A549 treated with dexamethasone at 1 μM for 4 hours (cell line): ENCODE data around the gene MAGIX. TPM values are rescaled to one million over a fixed set of nuclear protein-coding genes. Genes with fewer than 3 reads are reported as not detected.

Experiments
- total RNA-seq: library from RNA; stranded (reverse); fragments of 200-300 nt; extraction: Qiagen RNA extraction; gene quantifications from 5 replicates; pipeline ENCODE4 v1.2.3, GENCODE V29; 2022

MAGIX gene
- 1.9 to 3.6 TPM (median 2.9 TPM) in 5 replicates for total RNA-seq

GRCh38 chrX:49162620-49163019, at the start of gene MAGIX:
Gene MAGIX (plus strand): TSS chrX:49162758. CDS start chrX:49162890, 132 bp downstream.

GRCh38 chrX:49171752-49172279, 9.3 kb downstream of the MAGIX start, which contains the start of gene PLP2:
Gene PLP2 (plus strand): TSS chrX:49171898. CDS start chrX:49172001, 103 bp downstream.

DNA sequence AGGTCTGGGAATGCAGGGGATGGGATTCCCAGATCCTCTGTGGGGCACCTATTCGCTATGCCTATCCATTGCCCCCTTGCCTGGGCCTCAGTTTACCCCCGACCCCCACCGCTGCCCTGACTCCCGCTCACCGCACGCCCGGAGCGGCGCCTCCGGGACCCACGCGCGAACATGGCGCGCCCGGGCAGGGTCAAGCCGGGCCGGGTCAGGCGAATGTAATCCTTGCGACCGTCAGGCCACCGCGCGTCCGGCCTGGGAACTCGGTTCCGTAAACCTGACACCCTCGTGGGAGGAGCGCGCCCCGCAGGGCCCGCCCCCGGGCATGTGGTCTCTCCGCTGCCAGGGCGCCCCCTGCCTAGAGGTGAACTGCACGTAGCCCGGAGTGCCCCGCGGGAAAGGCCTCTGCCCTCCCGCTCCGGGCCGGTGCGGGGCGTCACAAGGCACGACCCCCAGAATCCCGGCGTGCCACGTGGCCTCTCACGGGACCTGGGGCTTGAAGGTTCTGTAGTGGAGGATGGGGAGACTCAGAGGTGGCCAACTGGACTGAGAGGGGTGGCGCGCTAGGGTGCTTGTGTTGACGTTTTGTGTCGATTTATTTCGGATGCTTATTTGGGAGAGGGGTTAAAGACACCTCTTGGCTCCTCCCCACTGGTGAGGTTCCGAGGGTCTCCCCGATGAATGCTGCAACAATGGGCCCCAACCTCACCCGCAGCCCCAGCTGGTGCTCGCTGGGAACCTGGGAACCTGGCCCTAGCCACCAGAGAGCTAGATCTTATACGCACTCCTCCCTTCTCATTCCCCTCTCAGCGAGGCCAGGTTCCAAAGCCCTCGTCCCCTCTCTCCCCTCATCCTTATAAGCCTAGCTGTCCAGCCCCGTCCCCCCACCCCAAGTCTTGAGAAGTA, 23.8 kb downstream of the MAGIX start, which contains the start of gene PRICKLE3:
Gene PRICKLE3, minus strand, starts transcription at position 249 of the 903 bp plus-strand sequence. Its CDS starts 76 bp downstream, at position 173.

DNA sequence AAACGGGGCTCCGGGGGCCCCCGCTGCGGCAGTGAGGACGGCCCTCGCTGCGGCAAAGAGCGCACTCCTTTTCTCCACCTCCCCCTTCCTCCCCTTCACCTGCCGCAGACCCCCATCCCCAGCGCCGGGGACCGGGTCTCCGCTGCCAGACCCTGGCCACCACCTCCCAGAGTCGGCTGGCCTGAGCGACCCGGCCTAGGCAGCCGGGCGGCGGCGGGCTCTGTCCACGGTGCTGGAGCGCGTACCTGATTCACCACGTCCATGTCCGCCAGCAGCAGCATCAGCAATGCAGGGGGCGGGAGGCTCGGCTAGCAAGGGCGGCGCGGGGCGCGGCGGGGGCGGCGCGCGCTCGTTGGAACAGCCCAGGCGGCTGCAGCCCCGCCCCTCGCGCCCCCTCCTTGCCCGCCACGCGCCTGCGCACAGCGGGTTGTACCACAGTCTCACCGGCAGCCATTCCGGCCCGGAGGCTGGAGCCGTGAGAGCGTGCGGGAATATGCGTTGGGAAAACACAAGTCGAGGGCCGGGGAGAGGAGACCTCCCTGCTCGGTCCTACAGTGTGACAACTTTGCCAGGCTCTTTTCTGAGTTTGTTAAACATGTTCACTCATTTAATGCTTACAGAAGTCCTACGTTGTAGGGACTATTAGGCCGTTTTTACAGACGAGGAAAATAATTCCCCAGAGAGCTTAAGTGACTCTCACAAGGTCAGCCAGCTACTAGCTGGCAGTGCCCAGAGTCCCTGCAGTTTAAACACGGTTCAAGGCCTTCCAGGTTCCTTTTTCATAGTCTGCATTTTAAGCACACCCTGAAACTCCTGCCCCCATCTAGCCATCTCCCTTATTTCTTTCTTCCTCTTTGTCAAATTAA, 37.6 kb downstream of the MAGIX start, which contains the start of gene SYP:
Gene SYP, minus strand, starts transcription at position 288 of the 866 bp plus-strand sequence. Its CDS starts 7 bp downstream, at position 281.

Other genes starting within 250 kb of the MAGIX start
- 8.3 to 8.8 TPM (median 8.5 TPM) in 5 replicates for gene PIM2, start 243.7 kb upstream of the MAGIX start, total RNA-seq
- gene OTUD5, start 205.2 kb upstream of the MAGIX start, total RNA-seq: 53.3 to 70.2 TPM (median 68.2 TPM) in 5 replicates
- gene KCND1, start 190.9 kb upstream of the MAGIX start, total RNA-seq: 0.70 to 1.4 TPM (median 1.1 TPM) in 5 replicates
- gene GRIPAP1, start 160.5 kb upstream of the MAGIX start, total RNA-seq: 13.5 to 20.9 TPM (median 20.5 TPM) in 5 replicates
- gene TFE3, start 119.4 kb upstream of the MAGIX start, total RNA-seq: 38.9 to 52.1 TPM (median 50.3 TPM) in 5 replicates
- gene CCDC120, start 103.8 kb upstream of the MAGIX start, total RNA-seq: 1.8 to 4.0 TPM (median 3.5 TPM) in 5 replicates
- gene PRAF2, start 88.8 kb upstream of the MAGIX start, total RNA-seq: 35.0 to 53.0 TPM (median 49.4 TPM) in 5 replicates
- 44.5 to 56.6 TPM (median 48.9 TPM) in 5 replicates for gene WDR45, start 82.9 kb upstream of the MAGIX start, total RNA-seq
- gene GPKOW, start 39.0 kb upstream of the MAGIX start, total RNA-seq: 20.0 to 24.8 TPM (median 23.2 TPM) in 5 replicates
- gene PLP2, start 9.1 kb downstream of the MAGIX start, total RNA-seq: 341 to 477 TPM (median 447 TPM) in 5 replicates
- gene PRICKLE3, start 23.6 kb downstream of the MAGIX start, total RNA-seq: 9.9 to 17.2 TPM (median 16.5 TPM) in 5 replicates
- 1.8 to 3.2 TPM (median 2.4 TPM) in 5 replicates for gene SYP, start 37.4 kb downstream of the MAGIX start, total RNA-seq
- gene CACNA1F, start 70.6 kb downstream of the MAGIX start, total RNA-seq: not detected in 5 replicates
- 11.1 to 15.1 TPM (median 13.6 TPM) in 5 replicates for gene CCDC22, start 72.7 kb downstream of the MAGIX start, total RNA-seq
- gene FOXP3, start 102.0 kb downstream of the MAGIX start, total RNA-seq: 0.06 to 0.15 TPM (median 0.13 TPM) in 5 replicates
- gene PPP1R3F, start 107.0 kb downstream of the MAGIX start, total RNA-seq: 1.3 to 3.2 TPM (median 2.9 TPM) in 5 replicates
- gene GAGE10, start 140.9 kb downstream of the MAGIX start, total RNA-seq: not detected in 5 replicates
- not detected in 5 replicates for gene GAGE12J, start 159.3 kb downstream of the MAGIX start, total RNA-seq
- not detected in 5 replicates for gene GAGE13, start 168.8 kb downstream of the MAGIX start, total RNA-seq